ENCODE data around the gene JUNB.

Gene JUNB

DNA sequence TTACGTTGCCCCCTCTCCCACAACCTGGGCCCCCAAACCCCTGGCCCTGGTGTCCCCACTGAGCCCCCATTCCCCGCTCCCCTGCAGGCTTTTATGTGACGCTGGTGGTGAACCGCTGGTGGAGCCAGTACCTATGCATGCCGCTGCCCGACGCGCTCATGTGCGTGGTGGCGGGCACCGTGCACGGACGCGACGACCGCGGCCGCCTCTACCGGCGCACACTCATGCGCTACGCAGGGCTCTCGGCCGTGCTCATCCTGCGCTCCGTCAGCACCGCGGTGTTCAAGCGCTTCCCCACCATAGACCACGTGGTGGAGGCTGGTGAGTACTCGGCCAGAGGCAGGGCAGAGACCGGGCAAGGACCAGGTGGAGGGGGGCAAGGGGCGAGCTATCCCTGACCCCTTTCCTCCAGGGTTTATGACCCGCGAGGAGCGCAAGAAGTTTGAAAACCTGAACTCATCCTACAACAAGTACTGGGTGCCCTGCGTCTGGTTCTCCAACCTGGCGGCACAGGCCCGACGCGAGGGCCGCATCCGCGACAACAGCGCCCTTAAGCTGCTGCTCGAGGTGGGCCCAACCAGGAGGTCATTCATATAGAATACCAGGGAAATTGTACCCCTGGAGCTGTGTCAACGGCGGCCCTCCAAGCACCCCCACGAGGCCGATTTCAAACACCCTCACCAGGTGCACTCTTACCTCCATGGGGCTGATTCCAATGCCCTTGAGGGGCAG lies 36.7 kb upstream of the JUNB start:
- Histone ChIP-seq H3K79me1 (ENCODE audit: low read depth, low read length) (peaks cover 2% of the 10 kb centered on the region), H3K4me3 (ENCODE audit: low read length in 2 of 2) (no peak overlapping the region), H3K14ac (ENCODE audit: low read length) (no peak overlapping the region), H3K36me3 (replicated peaks in 1 of 2; ENCODE audit: control insufficient read depth in 2 of 2, insufficient read depth in 2 of 2, low read length in 2 of 2) (no peaks in the 10 kb centered on the region), H2AFZ (ENCODE audit: low read length) (no peak overlapping the region), H2BK15ac (ENCODE audit: low read length) (peak overlapping the region; percentile 67), H3K18ac (ENCODE audit: low read length) (peak overlapping the region; percentile 48), H3K23ac (ENCODE audit: low read depth, low read length, poor library complexity) (peak overlapping the region; percentile 93), H4K91ac (ENCODE audit: low read depth, low read length, poor library complexity) (no peak overlapping the region), H3K9me3 (replicated peaks in 1 of 2; ENCODE audit: control insufficient read depth in 2 of 2, insufficient read depth in 1 of 2, low read depth in 1 of 2, low read length in 2 of 2) (no peaks in the 10 kb centered on the region), H2BK12ac (ENCODE audit: low read length) (peak overlapping the region; percentile 89), H3K4me1 (ENCODE audit: control insufficient read depth in 2 of 2, insufficient read depth in 1 of 2, low read depth in 1 of 2, low read length in 2 of 2) (peaks cover 0 to 2% of the 10 kb centered on the region in 2 donors), H3K4ac (ENCODE audit: low read length) (no peak overlapping the region), H2BK5ac (ENCODE audit: low read length) (no peak overlapping the region), H2AK5ac (ENCODE audit: low read depth, low read length) (peak overlapping the region; percentile 63), H4K8ac (ENCODE audit: low read depth, low read length) (no peak overlapping the region), H3K4me2 (ENCODE audit: insufficient read depth, low read length, poor library complexity, severe bottlenecking) (no peak overlapping the region), H3K9ac (ENCODE audit: low read depth, low read length, poor library complexity) (peak overlapping the region; percentile 44), H2BK120ac (ENCODE audit: low read depth, low read length) (no peak overlapping the region), H3K27ac (replicated peaks; ENCODE audit: low read length) (no peak overlapping the region), H3K27me3 (ENCODE audit: control insufficient read depth in 3 of 3, insufficient read depth in 3 of 3, low read depth in 1 of 3, low read length in 3 of 3) (peaks cover 0 to 36% (median 29%) of the 10 kb centered on the region in 3 experiments)
- DNase-seq (ENCODE audit: low spot score), result no peak
- WGBS, 2 donors (ENCODE audit: extremely low coverage in 2 of 2, insufficient read length in 2 of 2, insufficient replicate concordance in 1 of 2), result no CpG with 5 or more reads among the region's 50 CpGs

GRCh38 chr19:12756150-12756883 lies 35.0 kb upstream of the JUNB start:
- Histone ChIP-seq H2BK15ac (ENCODE audit: low read length) (no peak overlapping the region), H2BK5ac (ENCODE audit: low read length) (no peak overlapping the region), H3K36me3 (replicated peaks in 1 of 2; ENCODE audit: control insufficient read depth in 2 of 2, insufficient read depth in 2 of 2, low read length in 2 of 2) (no peaks in the 10 kb centered on the region), H2BK12ac (ENCODE audit: low read length) (no peak overlapping the region), H2BK120ac (ENCODE audit: low read depth, low read length) (no peak overlapping the region), H3K9ac (ENCODE audit: low read depth, low read length, poor library complexity) (no peak overlapping the region), H3K9me3 (replicated peaks in 1 of 2; ENCODE audit: control insufficient read depth in 2 of 2, insufficient read depth in 1 of 2, low read depth in 1 of 2, low read length in 2 of 2) (no peaks in the 10 kb centered on the region), H3K23ac (ENCODE audit: low read depth, low read length, poor library complexity) (peak overlapping the region; percentile 83), H3K4me3 (ENCODE audit: low read length in 2 of 2) (no peak overlapping the region), H3K79me1 (ENCODE audit: low read depth, low read length) (peaks cover 2% of the 10 kb centered on the region), H3K27me3 (ENCODE audit: control insufficient read depth in 3 of 3, insufficient read depth in 3 of 3, low read depth in 1 of 3, low read length in 3 of 3) (peaks cover 0 to 20% (median 18%) of the 10 kb centered on the region in 3 experiments), H2AFZ (ENCODE audit: low read length) (no peak overlapping the region), H4K8ac (ENCODE audit: low read depth, low read length) (no peak overlapping the region), H3K14ac (ENCODE audit: low read length) (no peak overlapping the region), H3K4me1 (ENCODE audit: control insufficient read depth in 2 of 2, insufficient read depth in 1 of 2, low read depth in 1 of 2, low read length in 2 of 2) (peaks cover 0 to 2% of the 10 kb centered on the region in 2 donors), H3K18ac (ENCODE audit: low read length) (no peak overlapping the region), H3K4me2 (ENCODE audit: insufficient read depth, low read length, poor library complexity, severe bottlenecking) (no peak overlapping the region), H3K27ac (replicated peaks; ENCODE audit: low read length) (no peak overlapping the region), H3K4ac (ENCODE audit: low read length) (no peak overlapping the region), H4K91ac (ENCODE audit: low read depth, low read length, poor library complexity) (no peak overlapping the region), H2AK5ac (ENCODE audit: low read depth, low read length) (peak overlapping the region; percentile 66)
- no CpG with 5 or more reads among the region's 19 CpGs for WGBS, 2 donors (ENCODE audit: extremely low coverage in 2 of 2, insufficient read length in 2 of 2, insufficient replicate concordance in 1 of 2)
- DNase-seq (ENCODE audit: low spot score), result no peak

- H3K27ac ChIP-seq (replicated peaks; ENCODE audit: low read length), result peak overlapping the region; percentile 30
- H2BK5ac ChIP-seq (ENCODE audit: low read length), result peak overlapping the region; percentile 59
Observed at GRCh38 chr19:12757544-12758274, 33.6 kb upstream of the JUNB start.

More at GRCh38 chr19:12757544-12758274, 33.6 kb upstream of the JUNB start:
- H3K4ac ChIP-seq (ENCODE audit: low read length), result no peak overlapping the region
- WGBS, 2 donors (ENCODE audit: extremely low coverage in 2 of 2, insufficient read length in 2 of 2, insufficient replicate concordance in 1 of 2), result no CpG with 5 or more reads among the region's 60 CpGs
- H4K8ac ChIP-seq (ENCODE audit: low read depth, low read length), result peak overlapping the region; percentile 53
- peak overlapping the region; percentile 7 to 55 for H3K4me3 ChIP-seq (ENCODE audit: low read length in 2 of 2)
- peaks cover 2% of the 10 kb centered on the region for H3K79me1 ChIP-seq (ENCODE audit: low read depth, low read length)
- H3K36me3 ChIP-seq (replicated peaks in 1 of 2; ENCODE audit: control insufficient read depth in 2 of 2, insufficient read depth in 2 of 2, low read length in 2 of 2), result no peaks in the 10 kb centered on the region
- H2BK12ac ChIP-seq (ENCODE audit: low read length), result no peak overlapping the region
- H3K23ac ChIP-seq (ENCODE audit: low read depth, low read length, poor library complexity), result no peak overlapping the region
- peak overlapping the region; percentile 92 for H3K18ac ChIP-seq (ENCODE audit: low read length)
- no peaks in the 10 kb centered on the region for H3K9me3 ChIP-seq (replicated peaks in 1 of 2; ENCODE audit: control insufficient read depth in 2 of 2, insufficient read depth in 1 of 2, low read depth in 1 of 2, low read length in 2 of 2)
- no peak overlapping the region for H3K14ac ChIP-seq (ENCODE audit: low read length)
- no peak overlapping the region for H2AK5ac ChIP-seq (ENCODE audit: low read depth, low read length)
- H2AFZ ChIP-seq (ENCODE audit: low read length), result peak overlapping the region; percentile 90
- peaks cover 0 to 2% of the 10 kb centered on the region in 2 donors for H3K4me1 ChIP-seq (ENCODE audit: control insufficient read depth in 2 of 2, insufficient read depth in 1 of 2, low read depth in 1 of 2, low read length in 2 of 2)
- no peak overlapping the region for H2BK120ac ChIP-seq (ENCODE audit: low read depth, low read length)
- H3K4me2 ChIP-seq (ENCODE audit: insufficient read depth, low read length, poor library complexity, severe bottlenecking), result peak overlapping the region; percentile 58
- DNase-seq (ENCODE audit: low spot score), result peak; percentile 80
- H3K27me3 ChIP-seq (ENCODE audit: control insufficient read depth in 3 of 3, insufficient read depth in 3 of 3, low read depth in 1 of 3, low read length in 3 of 3), result peaks cover 0 to 8% (median 6%) of the 10 kb centered on the region in 3 experiments
- H3K9ac ChIP-seq (ENCODE audit: low read depth, low read length, poor library complexity), result peak overlapping the region; percentile 70
- H4K91ac ChIP-seq (ENCODE audit: low read depth, low read length, poor library complexity), result no peak overlapping the region
- H2BK15ac ChIP-seq (ENCODE audit: low read length), result peak overlapping the region; percentile 2
